ENCODE results near the gene TNFSF12. TPM values are rescaled to one million over a fixed set of nuclear protein-coding genes. Genes with fewer than 3 reads are reported as not detected.
A peak's percentile ranks its signal among the peaks of the same experiment; 100 is the strongest.

Gene TNFSF12
- total RNA-seq, 1 experiment from 2014 or later = 7.1 TPM

- Histone ChIP-seq H4K8ac (replicated peaks; ENCODE audit: insufficient read length, low read depth, low read length) (no peak overlapping the region), H3K4me2 (ENCODE audit: insufficient read depth, insufficient read length, low read length) (no peak overlapping the region), H3K14ac (ENCODE audit: insufficient read depth, low read length) (no peak overlapping the region), H2AFZ (ENCODE audit: low read length) (no peak overlapping the region), H3K9ac (ENCODE audit: extremely low read depth, insufficient read length, low read length) (no peak overlapping the region), H2BK15ac (ENCODE audit: low read depth, low read length) (no peak overlapping the region), H3K9me3 (ENCODE audit: control insufficient read depth, low read depth, low read length) (no peaks in the 10 kb centered on the region), H3K4ac (ENCODE audit: low read depth, low read length) (no peak overlapping the region), H2BK12ac (ENCODE audit: insufficient read length, low read depth, low read length) (no peak overlapping the region), H3K79me2 (ENCODE audit: insufficient read depth, low read length) (no peaks in the 10 kb centered on the region), H3K4me1 (ENCODE audit: insufficient read depth, low read length) (no peaks in the 10 kb centered on the region), H3T11ph (ENCODE audit: low read length) (no peak overlapping the region), H2AK5ac (ENCODE audit: insufficient read length, low read length) (no peak overlapping the region), H4K91ac (ENCODE audit: insufficient read length, low read depth, low read length) (no peak overlapping the region), H3K79me1 (ENCODE audit: insufficient read depth, low read depth, low read length, poor library complexity, severe bottlenecking) (no peaks in the 10 kb centered on the region), H2BK120ac (ENCODE audit: low read depth, low read length, poor library complexity, severe bottlenecking) (no peak overlapping the region), H4K20me1 (ENCODE audit: control insufficient read depth, insufficient read depth, insufficient read length) (no peaks in the 10 kb centered on the region), H2BK20ac (ENCODE audit: low read depth, low read length, poor library complexity, severe bottlenecking) (no peak overlapping the region), H3K23ac (ENCODE audit: insufficient read length, low read depth, low read length) (no peak overlapping the region), H3K27ac (ENCODE audit: insufficient read length, low read depth, low read length) (no peak overlapping the region), H3K18ac (ENCODE audit: insufficient read length, low read depth, low read length) (no peak overlapping the region), H4K5ac (ENCODE audit: insufficient read length, low read depth, low read length) (no peak overlapping the region), H3K27me3 (ENCODE audit: insufficient read depth, low read length) (no peaks in the 10 kb centered on the region), H3K23me2 (ENCODE audit: insufficient read length, low read depth, low read length, poor library complexity, severe bottlenecking) (no peaks in the 10 kb centered on the region), H2BK5ac (ENCODE audit: insufficient read length, low read length) (no peak overlapping the region), H3K56ac (ENCODE audit: insufficient read length, low read depth, low read length) (no peak overlapping the region)
- H3K27ac Mint-ChIP-seq = peak overlapping the region in 2 of 3 experiments; percentile 66 to 86; a peak in 4 of 7 replicates
- peaks cover 14 to 17% of the 10 kb centered on the region in 2 experiments for H3K9me3 Mint-ChIP-seq
- H3K4me3 Mint-ChIP-seq = peak overlapping the region in 1 of 2 experiments; percentile 31; a peak in 1 of 5 replicates
- H3K4me1 Mint-ChIP-seq = peaks cover 4% of the 10 kb centered on the region in 2 experiments; a peak in 3 of 4 replicates
- peak; percentile 93 for DNase-seq
- H3K27me3 Mint-ChIP-seq (ENCODE audit: low read depth) = peaks cover 10% of the 10 kb centered on the region
- no CpG with 5 or more reads among the region's 10 CpGs for WGBS (ENCODE audit: extremely low coverage, insufficient read length, low lambda C conversion rate)
- TF ChIP-seq CTCF (conservative IDR thresholded peaks at IDR 0.05) = peak; percentile 83
- peaks cover 3 to 11% (median 6%) of the 10 kb centered on the region in 3 experiments; a peak in 5 of 7 replicates for H3K36me3 Mint-ChIP-seq (ENCODE audit: insufficient read depth in 1 of 3, low read depth in 3 of 3)
Measured at GRCh38 chr17:7523033-7523432, 25.8 kb upstream of the TNFSF12 start.

Measured in H9 (cell line).